ENCODE data around the gene CTDSPL. TPM values are rescaled to one million over a fixed set of nuclear protein-coding genes. Genes with fewer than 3 reads are reported as not detected.

CTDSPL gene
- total and polyA plus RNA-seq, 7 donors = 2.7 to 24.6 (median 6.8) TPM

DNA sequence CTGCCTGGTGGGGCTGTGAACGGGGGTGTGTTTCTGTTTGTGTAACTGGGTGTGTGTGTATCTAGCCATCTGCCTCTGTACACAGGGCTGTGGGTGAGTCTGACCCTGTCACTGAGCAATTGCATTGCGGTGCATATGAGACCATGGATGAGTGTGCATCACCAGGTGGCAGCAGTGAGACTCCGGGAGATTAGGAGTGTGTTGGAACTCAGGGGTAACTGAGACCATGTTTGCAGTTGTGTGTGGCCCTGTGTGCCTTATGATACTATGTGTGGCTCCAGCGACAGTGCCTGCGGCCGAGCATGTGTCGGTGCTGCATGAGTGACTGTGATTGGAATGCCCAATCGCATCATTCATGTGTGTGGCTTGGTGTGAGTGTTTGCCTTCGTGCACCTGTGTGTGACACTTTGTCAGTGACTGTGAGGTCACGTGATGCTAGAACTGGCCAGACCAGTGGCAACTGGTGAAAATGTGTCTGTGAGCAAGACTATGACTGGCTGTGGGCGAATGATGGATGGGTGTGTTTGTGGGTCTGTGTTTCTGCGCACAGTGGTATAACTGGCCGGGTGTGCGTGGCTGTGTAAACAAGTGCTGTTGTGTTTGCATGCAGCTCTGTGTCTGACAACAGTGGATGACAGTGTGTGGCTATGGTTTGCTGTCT, 142.9 kb downstream of the CTDSPL start:
- intact Hi-C loops (cut with DNase I) = loop anchor here in 1 of 2 donors (10.0 kb wide), 1 partner anchor 150 kb away; no protein-coding TSS in a partner anchor
- 33 to 53% (median 44%) methylated on average over 14 of the region's 14 CpGs for WGBS, 3 donors
- ATAC-seq = peak; percentile 80 to 87 (median 80)
- no peaks in the 10 kb centered on the region for H3K9me3 ChIP-seq
- H3K36me3 ChIP-seq (ENCODE audit: insufficient read depth in 1 of 2, low read depth in 1 of 2) = no peaks in the 10 kb centered on the region
- no peaks in the 10 kb centered on the region for H3K27me3 ChIP-seq (ENCODE audit: insufficient read depth in 3 of 3, low read length in 2 of 3)
- TF ChIP-seq CTCF (IDR thresholded peaks at IDR 0.05) = peak; percentile 58
- H3K4me1 ChIP-seq = peaks cover 6% of the 10 kb centered on the region
- H3K4me3 ChIP-seq = no peak overlapping the region
- H3K27ac ChIP-seq = no peak overlapping the region
- peak; percentile 70 to 73 for DNase-seq

GRCh38 chr3:38005076-38006020, 143.7 kb downstream of the CTDSPL start:
- 48 to 68% (median 49%) methylated on average over 15 of the region's 15 CpGs for WGBS, 3 donors
- no peak for TF ChIP-seq CTCF (IDR thresholded peaks at IDR 0.05)
- H3K4me1 ChIP-seq = peaks cover 6% of the 10 kb centered on the region
- ATAC-seq = no peak
- intact Hi-C loops (cut with DNase I) = loop anchor here in 1 of 2 donors (10.0 kb wide), 1 partner anchor 151 kb away; no protein-coding TSS in a partner anchor
- no peak overlapping the region for H3K4me3 ChIP-seq
- no peak overlapping the region for H3K27ac ChIP-seq
- peaks cover 0 to 5% of the 10 kb centered on the region in 2 donors for H3K36me3 ChIP-seq (ENCODE audit: insufficient read depth in 1 of 2, low read depth in 1 of 2)
- DNase-seq = peak in 1 of 2 donors; percentile 66
- H3K9me3 ChIP-seq = no peaks in the 10 kb centered on the region
- no peaks in the 10 kb centered on the region for H3K27me3 ChIP-seq (ENCODE audit: insufficient read depth in 3 of 3, low read length in 2 of 3)

- intact Hi-C loops (cut with DNase I) = loop anchor here in 1 of 2 donors (10.0 kb wide), 1 partner anchor 151 kb away; no protein-coding TSS in a partner anchor
- ATAC-seq = no peak
- DNase-seq = peak in 1 of 2 donors; percentile 36
- Histone ChIP-seq H3K9me3 (no peaks in the 10 kb centered on the region), H3K4me1 (peaks cover 6% of the 10 kb centered on the region), H3K4me3 (no peak overlapping the region), H3K27ac (no peak overlapping the region), H3K36me3 (ENCODE audit: insufficient read depth in 1 of 2, low read depth in 1 of 2) (peaks cover 0 to 5% of the 10 kb centered on the region in 2 donors), H3K27me3 (ENCODE audit: insufficient read depth in 3 of 3, low read length in 2 of 3) (no peaks in the 10 kb centered on the region)
- 87 to 93% (median 92%) methylated on average over 5 of the region's 5 CpGs for WGBS, 3 donors
- TF ChIP-seq CTCF (IDR thresholded peaks at IDR 0.05) = no peak
Measured at GRCh38 chr3:38006031-38006430, 144.4 kb downstream of the CTDSPL start.

- ATAC-seq (no peak), DNase-seq (peak in 1 of 2 donors; percentile 46)
- no peak overlapping the region for H3K4me3 ChIP-seq
- WGBS, 3 donors = 72 to 90% (median 81%) methylated on average over 16 of the region's 16 CpGs
- H3K27ac ChIP-seq = no peak overlapping the region
- H3K4me1 ChIP-seq = peaks cover 6% of the 10 kb centered on the region
- H3K36me3 ChIP-seq (ENCODE audit: insufficient read depth in 1 of 2, low read depth in 1 of 2) = peaks cover 0 to 5% of the 10 kb centered on the region in 2 donors
- H3K27me3 ChIP-seq (ENCODE audit: insufficient read depth in 3 of 3, low read length in 2 of 3) = no peaks in the 10 kb centered on the region
- TF ChIP-seq CTCF (IDR thresholded peaks at IDR 0.05) = no peak
- H3K9me3 ChIP-seq = no peaks in the 10 kb centered on the region
- intact Hi-C loops (cut with DNase I) = loop anchor here in 1 of 2 donors (10.0 kb wide), 1 partner anchor 152 kb away; no protein-coding TSS in a partner anchor
Measured at GRCh38 chr3:38006445-38006995, 144.8 kb downstream of the CTDSPL start.

Measured in psoas muscle (tissue), 8 donors.